Parathyroid adenoma (tissue), 2 donors: ENCODE measurements around the gene CYP4F22.
A peak's percentile ranks its signal among the peaks of the same experiment; 100 is the strongest.

ENCODE experiments used
- H2AFZ ChIP-seq: fragments of 300-600 bp; sonication (generic); one replicate; pipeline ENCODE4 v1.7.0; 2017; ENCODE audit warnings: antibody characterized with exemption, mild to moderate bottlenecking
- H3K27ac ChIP-seq: fragments of 300-600 bp; sonication (generic); one replicate; pipeline ENCODE4 v1.7.0; 2017
- H3K27me3 ChIP-seq: fragments of 300-600 bp; sonication (generic); one replicate; pipeline ENCODE4 v1.7.0; 2017; ENCODE audit warnings: low read length; ENCODE audit not compliant: control insufficient read depth, insufficient read depth
- H3K36me3 ChIP-seq: fragments of 300-600 bp; sonication (generic); one replicate; pipeline ENCODE4 v1.7.0; 2017; ENCODE audit warnings: low read length; ENCODE audit not compliant: control insufficient read depth, insufficient read depth
- H3K4me1 ChIP-seq: fragments of 300-600 bp; sonication (generic); one replicate; pipeline ENCODE4 v1.7.0; 2017; ENCODE audit warnings: control low read depth
- H3K4me2 ChIP-seq: fragments of 300-600 bp; sonication (generic); one replicate; pipeline ENCODE4 v1.7.0; 2017; ENCODE audit warnings: low read length
- H3K4me3 ChIP-seq: fragments of 300-600 bp; sonication (generic); one replicate; pipeline ENCODE4 v1.7.0; 2017; ENCODE audit warnings: low read depth, low read length
- H3K79me2 ChIP-seq: fragments of 300-600 bp; sonication (generic); one replicate; pipeline ENCODE4 v1.7.0; 2017; ENCODE audit warnings: control low read depth
- H3K9ac ChIP-seq: fragments of 300-600 bp; sonication (generic); one replicate; pipeline ENCODE4 v1.7.0; 2017; ENCODE audit warnings: mild to moderate bottlenecking
- H3K9me3 ChIP-seq: fragments of 300-600 bp; sonication (generic); one replicate; pipeline ENCODE4 v1.7.0; 2017; ENCODE audit warnings: low read length; ENCODE audit not compliant: control insufficient read depth
- TF ChIP-seq, protein P1 (sequence below): fragments of 300-600 bp; sonication (generic); IDR thresholded peaks from one replicate; pipeline ENCODE4 v1.7.0; 2017; ENCODE audit warnings: antibody characterized with exemption, mild to moderate bottlenecking
- donor health status: primary hyperparathyroidism.

The CYP4F22 gene

DNA sequence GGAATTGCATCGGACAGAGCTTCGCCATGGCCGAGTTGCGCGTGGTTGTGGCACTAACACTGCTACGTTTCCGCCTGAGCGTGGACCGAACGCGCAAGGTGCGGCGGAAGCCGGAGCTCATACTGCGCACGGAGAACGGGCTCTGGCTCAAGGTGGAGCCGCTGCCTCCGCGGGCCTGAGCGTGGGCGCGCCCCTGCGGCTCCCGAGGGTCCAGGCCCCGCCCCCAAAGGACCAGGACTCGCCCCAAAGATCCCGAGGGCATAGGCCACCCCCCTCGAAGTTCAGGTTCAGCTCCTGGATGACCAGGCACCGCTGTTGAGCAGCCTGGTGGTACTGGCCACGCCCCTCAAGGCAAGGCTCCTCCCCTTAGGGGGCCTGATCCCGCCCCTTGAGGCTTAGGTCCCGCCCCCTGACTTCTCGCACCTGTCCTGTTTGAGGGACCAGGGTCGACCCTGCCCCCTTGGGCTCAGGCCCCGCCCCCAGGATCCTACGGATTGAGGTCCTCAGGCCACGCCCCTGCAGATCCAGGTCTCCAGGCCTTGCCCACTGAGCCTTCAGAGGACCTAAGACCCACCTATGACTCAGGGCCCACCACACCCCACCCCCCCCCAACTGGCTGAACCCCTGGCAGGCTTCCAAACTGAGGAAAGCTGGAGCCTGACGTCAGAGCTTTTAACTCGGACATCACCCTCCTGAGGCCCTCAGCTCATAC, 43.1 kb downstream of the CYP4F22 start:
- H3K4me2 ChIP-seq = peak overlapping the region; percentile 79
- peaks cover 2% of the 10 kb centered on the region for H3K4me1 ChIP-seq
- no peaks in the 10 kb centered on the region for H3K36me3 ChIP-seq
- H3K79me2 ChIP-seq = no peaks in the 10 kb centered on the region
- no peak overlapping the region for H3K9ac ChIP-seq
- H2AFZ ChIP-seq = peak overlapping the region; percentile 68
- no peak overlapping the region for H3K27ac ChIP-seq
- TF ChIP-seq, protein P1, sequence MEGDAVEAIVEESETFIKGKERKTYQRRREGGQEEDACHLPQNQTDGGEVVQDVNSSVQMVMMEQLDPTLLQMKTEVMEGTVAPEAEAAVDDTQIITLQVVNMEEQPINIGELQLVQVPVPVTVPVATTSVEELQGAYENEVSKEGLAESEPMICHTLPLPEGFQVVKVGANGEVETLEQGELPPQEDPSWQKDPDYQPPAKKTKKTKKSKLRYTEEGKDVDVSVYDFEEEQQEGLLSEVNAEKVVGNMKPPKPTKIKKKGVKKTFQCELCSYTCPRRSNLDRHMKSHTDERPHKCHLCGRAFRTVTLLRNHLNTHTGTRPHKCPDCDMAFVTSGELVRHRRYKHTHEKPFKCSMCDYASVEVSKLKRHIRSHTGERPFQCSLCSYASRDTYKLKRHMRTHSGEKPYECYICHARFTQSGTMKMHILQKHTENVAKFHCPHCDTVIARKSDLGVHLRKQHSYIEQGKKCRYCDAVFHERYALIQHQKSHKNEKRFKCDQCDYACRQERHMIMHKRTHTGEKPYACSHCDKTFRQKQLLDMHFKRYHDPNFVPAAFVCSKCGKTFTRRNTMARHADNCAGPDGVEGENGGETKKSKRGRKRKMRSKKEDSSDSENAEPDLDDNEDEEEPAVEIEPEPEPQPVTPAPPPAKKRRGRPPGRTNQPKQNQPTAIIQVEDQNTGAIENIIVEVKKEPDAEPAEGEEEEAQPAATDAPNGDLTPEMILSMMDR = no peak
- H3K4me3 ChIP-seq = peak overlapping the region; percentile 45
- no peaks in the 10 kb centered on the region for H3K9me3 ChIP-seq
- H3K27me3 ChIP-seq = no peaks in the 10 kb centered on the region

DNA sequence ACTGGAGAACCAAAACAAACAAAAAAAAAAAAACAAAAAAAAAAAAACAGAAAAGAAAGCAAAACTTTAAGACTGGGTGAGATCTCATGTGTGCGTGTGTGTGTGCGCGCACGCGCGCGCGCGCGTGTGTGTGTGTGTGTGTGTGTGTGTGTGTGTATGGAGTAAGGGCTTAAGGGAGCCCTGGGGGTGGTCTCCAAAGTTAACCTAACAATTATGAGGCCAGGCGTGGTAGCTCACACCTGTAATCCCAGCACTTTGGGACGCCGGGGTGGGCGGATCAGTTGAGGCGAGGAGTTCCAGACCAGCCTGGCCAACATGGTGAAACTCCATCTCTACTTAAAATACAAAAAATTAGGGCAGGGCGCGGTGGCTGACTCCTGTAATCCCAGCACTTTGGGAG, 46.7 kb downstream of the CYP4F22 start:
- H3K36me3 ChIP-seq = no peaks in the 10 kb centered on the region
- no peak overlapping the region for H3K9ac ChIP-seq
- no peak overlapping the region for H3K4me3 ChIP-seq
- no peak overlapping the region for H3K4me2 ChIP-seq
- peaks cover 2% of the 10 kb centered on the region for H3K4me1 ChIP-seq
- H3K9me3 ChIP-seq = no peaks in the 10 kb centered on the region
- no peaks in the 10 kb centered on the region for H3K79me2 ChIP-seq
- TF ChIP-seq, protein P1 = no peak
- no peaks in the 10 kb centered on the region for H3K27me3 ChIP-seq
- H2AFZ ChIP-seq = no peak overlapping the region
- H3K27ac ChIP-seq = no peak overlapping the region

DNA sequence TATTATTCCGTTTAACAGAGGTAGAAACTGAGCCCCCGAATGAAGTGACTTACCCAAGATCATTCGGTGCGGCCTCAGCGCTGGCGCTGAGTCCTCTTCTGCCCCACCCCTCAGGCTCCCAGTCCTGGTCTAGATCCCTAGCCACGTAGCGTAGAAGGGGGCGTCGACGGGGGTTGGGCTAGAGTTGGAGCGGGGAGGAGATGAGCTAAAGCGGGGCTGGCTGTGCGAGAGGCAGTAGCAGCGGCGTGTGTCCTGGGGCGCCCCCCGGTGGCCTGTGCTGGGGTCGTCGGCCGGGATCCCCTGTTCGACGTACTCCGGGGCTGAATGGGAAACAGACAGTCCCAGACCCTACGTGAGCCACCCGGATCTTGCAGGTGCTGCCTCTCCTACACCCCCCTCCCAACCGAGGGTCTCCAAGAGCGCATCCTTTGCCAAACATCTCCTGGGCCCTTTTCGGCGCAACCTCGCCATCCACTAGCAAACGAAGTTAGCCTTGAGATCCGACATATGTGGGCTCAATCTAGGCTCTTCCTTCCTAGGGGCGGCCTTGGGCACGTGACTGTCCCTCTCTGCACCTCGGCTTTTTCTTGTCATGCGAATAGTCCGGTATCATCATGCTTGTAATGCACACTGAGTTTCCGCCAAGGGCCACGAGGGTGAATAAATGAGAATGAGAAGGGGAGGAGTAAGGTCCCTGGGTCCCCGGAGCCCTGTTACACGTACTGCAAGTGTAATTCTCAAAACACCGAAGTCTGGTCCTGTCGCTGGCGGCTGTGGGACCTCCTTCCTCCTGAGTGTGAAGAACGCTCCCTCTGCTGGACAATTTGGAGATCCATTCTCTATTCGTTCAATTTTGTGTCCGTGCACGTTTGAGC, 47.7 kb downstream of the CYP4F22 start:
- H3K9me3 ChIP-seq = no peaks in the 10 kb centered on the region
- H3K9ac ChIP-seq = no peak overlapping the region
- H3K79me2 ChIP-seq = no peaks in the 10 kb centered on the region
- H3K27me3 ChIP-seq = no peaks in the 10 kb centered on the region
- TF ChIP-seq, protein P1 = peak; percentile 90
- H3K4me1 ChIP-seq = peaks cover 2% of the 10 kb centered on the region
- peak overlapping the region; percentile 23 for H3K4me3 ChIP-seq
- H3K27ac ChIP-seq = no peak overlapping the region
- peak overlapping the region; percentile 65 for H3K4me2 ChIP-seq
- H2AFZ ChIP-seq = peak overlapping the region; percentile 77
- H3K36me3 ChIP-seq = no peaks in the 10 kb centered on the region

DNA sequence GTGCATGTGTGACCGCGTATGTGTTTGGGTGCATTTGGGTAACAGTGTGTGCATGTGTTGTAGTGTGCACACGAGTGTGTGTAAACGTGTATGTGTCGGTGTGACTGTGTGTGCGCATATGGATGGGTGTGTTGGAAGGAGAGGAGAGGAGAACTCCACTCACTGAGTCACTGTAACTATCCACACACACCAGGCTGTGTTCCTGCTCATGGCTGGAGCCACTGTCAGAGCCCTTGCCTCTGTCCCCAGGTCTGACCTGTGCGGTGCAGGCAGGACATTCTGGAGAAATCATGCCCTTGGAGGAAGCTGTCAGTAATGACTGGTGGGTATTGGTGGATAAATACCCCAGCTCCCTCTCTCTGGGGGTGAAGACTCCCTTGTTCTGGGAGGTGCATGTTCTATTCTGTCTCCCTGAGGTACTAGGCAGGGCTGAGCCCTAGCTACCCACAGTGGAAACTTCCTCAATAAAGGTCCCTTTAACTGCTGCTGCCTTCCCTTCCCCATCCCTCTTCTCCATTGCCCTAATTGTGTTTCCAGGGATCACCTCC, 48.4 kb downstream of the CYP4F22 start:
- H3K9me3 ChIP-seq = no peaks in the 10 kb centered on the region
- H3K79me2 ChIP-seq = no peaks in the 10 kb centered on the region
- H3K9ac ChIP-seq = no peak overlapping the region
- H3K4me1 ChIP-seq = peaks cover 2% of the 10 kb centered on the region
- H3K27ac ChIP-seq = no peak overlapping the region
- no peaks in the 10 kb centered on the region for H3K27me3 ChIP-seq
- H2AFZ ChIP-seq = peak overlapping the region; percentile 77
- TF ChIP-seq, protein P1 = no peak
- no peak overlapping the region for H3K4me2 ChIP-seq
- H3K4me3 ChIP-seq = no peak overlapping the region
- H3K36me3 ChIP-seq = no peaks in the 10 kb centered on the region
